ENCODE results near the gene PCBP3.
A peak's percentile ranks its signal among the peaks of the same experiment; 100 is the strongest.

Gene PCBP3

DNA sequence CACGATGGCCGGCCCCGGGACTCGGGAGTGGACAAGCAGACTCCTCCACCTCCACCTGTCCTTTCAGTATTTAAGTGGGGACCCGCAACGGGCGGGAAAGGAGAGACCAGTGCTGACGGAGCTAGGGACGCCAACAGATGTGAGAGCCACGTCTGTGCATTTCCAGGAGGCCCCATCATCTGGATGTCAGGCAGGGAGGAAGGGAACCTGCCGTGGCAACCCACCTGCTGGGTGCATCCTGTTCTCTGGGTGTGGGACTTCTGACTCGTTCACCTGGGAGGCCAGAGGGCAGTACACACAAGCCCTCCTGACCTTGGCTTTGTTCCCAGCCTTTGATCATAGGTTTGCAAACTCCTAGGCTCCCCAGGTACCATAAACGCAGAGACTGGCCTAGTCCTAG, 5.6 kb upstream of the PCBP3 start:
- TF ChIP-seq, protein P1, sequence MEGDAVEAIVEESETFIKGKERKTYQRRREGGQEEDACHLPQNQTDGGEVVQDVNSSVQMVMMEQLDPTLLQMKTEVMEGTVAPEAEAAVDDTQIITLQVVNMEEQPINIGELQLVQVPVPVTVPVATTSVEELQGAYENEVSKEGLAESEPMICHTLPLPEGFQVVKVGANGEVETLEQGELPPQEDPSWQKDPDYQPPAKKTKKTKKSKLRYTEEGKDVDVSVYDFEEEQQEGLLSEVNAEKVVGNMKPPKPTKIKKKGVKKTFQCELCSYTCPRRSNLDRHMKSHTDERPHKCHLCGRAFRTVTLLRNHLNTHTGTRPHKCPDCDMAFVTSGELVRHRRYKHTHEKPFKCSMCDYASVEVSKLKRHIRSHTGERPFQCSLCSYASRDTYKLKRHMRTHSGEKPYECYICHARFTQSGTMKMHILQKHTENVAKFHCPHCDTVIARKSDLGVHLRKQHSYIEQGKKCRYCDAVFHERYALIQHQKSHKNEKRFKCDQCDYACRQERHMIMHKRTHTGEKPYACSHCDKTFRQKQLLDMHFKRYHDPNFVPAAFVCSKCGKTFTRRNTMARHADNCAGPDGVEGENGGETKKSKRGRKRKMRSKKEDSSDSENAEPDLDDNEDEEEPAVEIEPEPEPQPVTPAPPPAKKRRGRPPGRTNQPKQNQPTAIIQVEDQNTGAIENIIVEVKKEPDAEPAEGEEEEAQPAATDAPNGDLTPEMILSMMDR (conservative IDR thresholded peaks at IDR 0.05; ENCODE audit: control insufficient read depth, insufficient read depth, low read depth, low read length), result no peak
- H3K4me3 ChIP-seq (ENCODE audit: control insufficient read depth, low read depth, low read length), result no peak overlapping the region
- no peak for DNase-seq (ENCODE audit: low read depth)

DNA sequence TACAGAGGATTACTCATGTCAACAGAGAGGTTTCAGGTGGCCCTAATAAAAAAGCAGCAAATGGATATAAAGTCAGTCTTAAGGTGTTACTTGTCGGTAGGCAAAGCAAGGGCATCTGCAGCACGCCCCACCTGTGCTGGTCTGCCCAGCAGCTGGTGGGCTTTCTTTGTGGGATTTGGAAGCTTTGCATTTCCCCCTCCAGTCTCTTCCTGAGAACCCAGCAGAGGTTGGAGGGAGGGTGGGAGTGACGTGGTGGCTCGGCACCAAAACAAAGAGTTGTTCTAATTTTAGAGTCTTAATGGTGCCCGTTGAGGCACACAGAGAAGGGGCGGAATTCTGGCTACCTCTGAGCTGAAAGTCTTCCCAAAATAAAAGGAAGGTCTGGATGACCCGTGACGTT, 4.8 kb upstream of the PCBP3 start:
- H3K4me3 ChIP-seq (ENCODE audit: control insufficient read depth, low read depth, low read length), result no peak overlapping the region
- TF ChIP-seq, protein P1 (conservative IDR thresholded peaks at IDR 0.05; ENCODE audit: control insufficient read depth, insufficient read depth, low read depth, low read length), result no peak
- DNase-seq (ENCODE audit: low read depth), result no peak

DNA sequence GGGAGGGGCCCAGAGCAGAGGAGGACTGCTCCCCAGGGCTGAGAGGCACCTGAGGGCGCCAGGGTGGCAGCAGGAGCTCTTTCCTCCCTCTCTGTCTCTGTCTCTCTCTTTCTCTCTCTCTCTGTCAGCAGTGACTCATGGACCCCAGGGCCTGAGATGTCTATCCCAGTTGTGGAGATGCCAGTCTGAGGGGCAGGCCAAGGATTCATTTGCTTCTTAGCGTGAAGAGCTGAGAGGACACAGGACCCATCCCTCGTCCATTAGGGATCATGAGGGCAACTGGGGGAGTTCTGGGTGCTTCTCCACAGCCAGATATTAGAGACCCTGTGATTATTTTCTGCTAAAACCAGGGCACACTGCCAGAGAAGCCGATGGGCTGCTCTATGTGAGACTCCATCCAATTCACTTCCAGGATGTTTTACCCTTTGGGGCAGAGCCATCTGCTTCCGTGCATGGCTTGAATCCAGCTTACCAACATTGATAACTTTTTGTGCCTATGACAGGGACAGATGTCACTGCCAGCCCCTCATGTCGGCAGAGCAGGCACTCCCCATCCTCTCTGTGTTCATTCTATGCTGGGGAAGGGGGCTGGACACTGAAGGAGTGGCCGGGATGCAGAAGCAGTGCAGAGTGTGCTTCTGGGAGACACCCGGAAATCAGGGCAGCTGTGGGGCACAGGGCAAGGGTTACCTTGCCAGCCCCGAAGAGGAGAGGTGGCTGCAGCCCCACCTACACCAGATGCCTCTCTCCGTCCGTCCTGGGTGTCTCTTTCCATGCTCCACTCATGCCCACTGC, 4.1 kb upstream of the PCBP3 start:
- H3K4me3 ChIP-seq (ENCODE audit: control insufficient read depth, low read depth, low read length), result no peak overlapping the region
- DNase-seq (ENCODE audit: low read depth), result peak; percentile 40
- TF ChIP-seq, protein P1 (conservative IDR thresholded peaks at IDR 0.05; ENCODE audit: control insufficient read depth, insufficient read depth, low read depth, low read length), result no peak

DNA sequence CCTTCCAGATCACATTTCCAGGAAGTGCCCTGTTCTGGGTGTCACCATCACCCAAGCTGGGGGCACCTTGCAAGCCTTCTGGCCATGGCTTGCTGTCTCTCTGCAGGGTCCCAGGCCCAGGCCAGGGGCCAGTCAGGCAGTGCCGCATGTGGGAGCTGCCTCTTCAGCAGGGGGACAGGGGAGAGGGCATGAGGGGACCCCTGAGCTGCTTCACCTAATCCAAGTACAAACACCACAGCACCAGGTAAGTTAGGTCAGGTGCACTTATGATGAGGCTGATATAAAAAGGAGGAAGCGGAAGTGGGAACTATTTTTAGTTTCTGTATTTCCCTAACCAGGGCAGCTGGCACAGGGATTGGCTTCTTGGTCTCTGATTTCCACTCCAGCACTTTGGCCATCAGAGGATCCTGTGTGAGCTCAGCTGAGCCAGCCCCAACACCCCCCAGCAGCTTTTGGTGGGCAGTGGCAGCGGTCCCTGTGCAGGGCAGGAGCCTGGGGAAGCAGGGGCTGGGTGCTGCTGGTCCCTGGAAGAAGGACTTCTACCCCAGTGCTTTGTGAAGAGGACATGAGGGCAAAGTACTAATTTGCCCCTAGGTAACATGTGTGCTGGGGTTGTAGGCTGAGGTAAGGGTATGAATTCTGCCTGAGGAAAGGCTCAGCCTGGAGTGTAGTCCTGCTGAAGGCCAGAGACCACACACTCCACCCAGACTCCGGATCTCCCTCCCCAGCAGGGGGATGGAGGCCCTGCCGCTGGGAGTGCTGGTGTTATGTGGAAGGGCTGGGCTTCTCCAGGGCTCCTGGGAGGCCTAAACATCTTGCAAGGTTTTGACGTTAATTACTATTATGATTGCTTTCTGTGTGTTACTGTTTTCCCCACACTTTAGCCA, 3.3 kb upstream of the PCBP3 start:
- no peak for DNase-seq (ENCODE audit: low read depth)
- no peak overlapping the region for H3K4me3 ChIP-seq (ENCODE audit: control insufficient read depth, low read depth, low read length)
- TF ChIP-seq, protein P1 (conservative IDR thresholded peaks at IDR 0.05; ENCODE audit: control insufficient read depth, insufficient read depth, low read depth, low read length), result no peak

DNA sequence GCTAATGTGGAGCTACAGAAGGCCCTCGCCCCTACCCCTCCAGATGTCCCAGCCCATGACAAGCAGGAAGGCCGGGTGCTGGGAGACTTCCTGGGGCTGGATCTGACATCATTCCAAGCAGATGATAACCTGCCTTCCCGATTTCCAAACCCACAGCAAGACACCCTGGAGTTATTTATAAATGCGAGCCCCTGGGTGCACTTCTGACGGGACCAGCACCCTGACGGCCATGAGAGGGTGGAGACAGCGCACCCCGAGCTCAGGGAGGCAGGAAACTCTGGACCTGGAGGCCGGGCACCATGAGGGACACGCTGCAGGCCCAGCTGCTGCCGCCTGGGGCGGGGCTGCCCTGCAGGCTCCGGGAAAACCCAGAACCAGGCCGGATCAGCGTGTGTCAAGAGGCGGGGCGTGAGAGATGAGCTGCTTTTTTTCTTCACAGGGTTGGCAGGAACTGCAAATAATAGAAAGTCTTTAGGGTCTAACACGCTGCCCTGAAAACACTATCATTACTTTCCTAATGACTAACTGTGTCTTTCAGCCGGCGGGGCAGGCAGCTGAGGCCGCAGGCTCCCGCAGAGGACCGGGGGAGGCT, 2.5 kb upstream of the PCBP3 start:
- TF ChIP-seq, protein P1 (conservative IDR thresholded peaks at IDR 0.05; ENCODE audit: control insufficient read depth, insufficient read depth, low read depth, low read length), result peak; percentile 24
- no peak overlapping the region for H3K4me3 ChIP-seq (ENCODE audit: control insufficient read depth, low read depth, low read length)
- peak; percentile 72 for DNase-seq (ENCODE audit: low read depth)

DNA sequence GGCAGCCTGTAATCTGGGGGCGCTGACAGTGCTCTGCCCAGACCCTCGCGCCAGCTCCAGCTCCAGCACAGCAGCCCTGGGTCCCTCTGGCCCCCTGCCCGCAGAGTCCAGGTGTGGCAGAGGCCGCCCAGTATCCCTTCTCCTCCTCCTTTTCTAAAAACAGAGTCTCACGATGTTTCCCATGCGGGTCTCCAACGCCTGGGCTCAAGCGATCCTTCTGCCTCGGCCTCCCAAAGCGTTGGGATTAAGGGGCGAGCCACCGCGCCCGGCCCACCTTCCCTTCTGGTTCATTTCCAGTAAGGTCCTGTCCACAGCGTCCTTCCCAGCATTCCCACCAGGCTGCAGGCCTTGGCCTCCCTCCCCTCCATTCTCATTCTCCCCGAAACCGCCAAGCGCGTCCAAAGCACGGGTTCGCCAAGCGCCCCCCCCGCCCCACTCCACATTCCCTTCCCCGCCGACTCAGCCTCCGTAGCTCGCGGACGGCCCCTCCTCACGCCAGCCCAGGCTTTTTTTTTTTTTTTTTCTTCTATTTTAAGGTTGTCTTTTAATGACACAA, 2.0 kb upstream of the PCBP3 start:
- no peak overlapping the region for H3K4me3 ChIP-seq (ENCODE audit: control insufficient read depth, low read depth, low read length)
- no peak for DNase-seq (ENCODE audit: low read depth)
- TF ChIP-seq, protein P1 (conservative IDR thresholded peaks at IDR 0.05; ENCODE audit: control insufficient read depth, insufficient read depth, low read depth, low read length), result no peak
